K562 (cell line): Measurements from ENCODE around the gene PACSIN1.

Experiments
- AFF4 ChIP-seq: sonication (generic); formaldehyde crosslinking; IDR thresholded peaks from 2 replicates; pipeline ENCODE4 v1.8.0; 2023; ENCODE audit warnings: mild to moderate bottlenecking, missing genetic modification reagents
- CBX2 ChIP-seq: fragments of 200-600 bp; sonication (generic); IDR thresholded peaks from one replicate; pipeline ENCODE4 v1.6.1; 2012; ENCODE audit warnings: mild to moderate bottlenecking, low read length, inconsistent platforms; ENCODE audit not compliant: insufficient read depth, poor library complexity, severe bottlenecking
- CREB3L1 ChIP-seq: fragments of 450-650 bp; IDR thresholded peaks from 2 replicates; pipeline ENCODE4 v1.6.1; 2014; ENCODE audit warnings: low read depth, mild to moderate bottlenecking, moderate library complexity, borderline replicate concordance
- CTCF ChIP-seq, 3 experiments: IDR thresholded peaks in 2 of 3; conservative IDR thresholded peaks in 1 of 3; 2 replicates each; pipeline ENCODE4 v1.5.1; 2011 to 2012; ENCODE audit warnings: low read length in 3 of 3, mild to moderate bottlenecking in 3 of 3, control low read depth in 2 of 3, improper control_type of control experiment in 1 of 3, inconsistent platforms in 1 of 3, low read depth in 1 of 3, mixed read lengths in 1 of 3, moderate library complexity in 1 of 3; ENCODE audit not compliant: insufficient read depth in 2 of 3
- E2F8 ChIP-seq: fragments of 450-650 bp; IDR thresholded peaks from 2 replicates; pipeline ENCODE4 v1.7.1; 2018; ENCODE audit warnings: mild to moderate bottlenecking, low read depth; ENCODE audit not compliant: partially characterized antibody
- FOXK2 ChIP-seq, 2 experiments: fragments of 450-650 bp; IDR thresholded peaks in 1 of 2; conservative IDR thresholded peaks in 1 of 2; 2 replicates each; pipeline ENCODE4 v1.6.1; 2016; ENCODE audit warnings: low read depth in 2 of 2, mild to moderate bottlenecking in 1 of 2
- HDAC1 ChIP-seq, 2 experiments: fragments of 450-650 bp; IDR thresholded peaks; 2 replicates each; pipeline ENCODE4 v1.6.1; 2016 to 2017; ENCODE audit warnings: inconsistent platforms in 1 of 2, mild to moderate bottlenecking in 1 of 2, moderate library complexity in 1 of 2
- MCM5 ChIP-seq: fragments of 450-650 bp; IDR thresholded peaks from 2 replicates; pipeline ENCODE4 v1.6.1; 2016; ENCODE audit warnings: low read depth
- NFIC ChIP-seq: fragments of 450-650 bp; IDR thresholded peaks from 2 replicates; pipeline ENCODE4 v1.6.1; 2017; ENCODE audit warnings: mild to moderate bottlenecking, inconsistent platforms
- REST ChIP-seq, 2 experiments: fragments of 450-650 bp; formaldehyde crosslinking in 1 of 2; IDR thresholded peaks; 2 replicates each; pipeline versions ENCODE4 v1.4.0 to v1.6.1; 2014 to 2020; ENCODE audit warnings: mild to moderate bottlenecking in 2 of 2, borderline replicate concordance in 1 of 2, low read depth in 1 of 2
- SIN3A ChIP-seq, 2 experiments: fragments of 150-350 bp in 1 of 2; IDR thresholded peaks; 2 replicates each; pipeline ENCODE4 v1.6.1; 2011 to 2016; ENCODE audit warnings: borderline replicate concordance in 2 of 2, low read depth in 2 of 2, low read length in 2 of 2, mild to moderate bottlenecking in 2 of 2, moderate library complexity in 2 of 2; ENCODE audit not compliant: control insufficient read depth in 1 of 2
- TAF1 ChIP-seq: IDR thresholded peaks from 2 replicates; pipeline ENCODE4 v1.6.1; 2011; ENCODE audit warnings: mild to moderate bottlenecking, low read length, moderate library complexity; ENCODE audit not compliant: insufficient read depth, control insufficient read depth, severe bottlenecking; ENCODE audit errors: extremely low read depth
- ZNF354B ChIP-seq: fragments of 250-450 bp; sonication (Bioruptor Pico); IDR thresholded peaks from 2 replicates; pipeline ENCODE4 v1.4.0; 2020
- ZNF707 ChIP-seq: fragments of 250-450 bp; sonication (Bioruptor Pico); conservative IDR thresholded peaks from 2 replicates; pipeline ENCODE4 v1.8.0; 2022; ENCODE audit warnings: inconsistent platforms, mild to moderate bottlenecking, moderate library complexity

GRCh38 chr6:34549026-34549803, 83.3 kb downstream of the PACSIN1 start:
- TF ChIP-seq TAF1 (no peak), CTCF (IDR thresholded peaks at IDR 0.05 in 2 of 3, conservative IDR thresholded peaks at IDR 0.05 in 1 of 3; ENCODE audit: insufficient read depth in 2 of 3, low read depth in 1 of 3, low read length in 3 of 3) (no peak), NFIC (no peak), SIN3A (IDR thresholded peaks at IDR 0.05; ENCODE audit: borderline replicate concordance in 2 of 2, control insufficient read depth in 1 of 2, low read depth in 2 of 2, low read length in 2 of 2) (no peak), ZNF354B (CRISPR knock-in tag) (no peak), REST (IDR thresholded peaks at IDR 0.05; ENCODE audit: borderline replicate concordance) (no peak), REST (CRISPR knock-in tag; IDR thresholded peaks at IDR 0.05; ENCODE audit: low read depth) (no peak), AFF4 (CRISPR knock-in tag) (no peak), MCM5 (no peak), E2F8 (no peak), FOXK2 (conservative IDR thresholded peaks at IDR 0.05 in 1 of 2, IDR thresholded peaks at IDR 0.05 in 1 of 2; ENCODE audit: low read depth in 2 of 2) (no peak), CBX2 (no peak), ZNF707 (no peak), CREB3L1 (no peak), HDAC1 (IDR thresholded peaks at IDR 0.05) (no peak)
